Bronchus fibroblast of lung (primary cell): Measurements from ENCODE around the gene KLHL24. TPM values are rescaled to one million over a fixed set of nuclear protein-coding genes. Genes with fewer than 3 reads are reported as not detected.

ENCODE experiments used
- total RNA-seq: library from RNA; depleted of rRNA; stranded (reverse); fragments of >200 nt; gene quantifications from 2 replicates; pipeline ENCODE4 v1.2.3, GENCODE V29; 2015

Gene KLHL24
- total RNA-seq = 16.1 and 20.1 TPM in 2 replicates

GRCh38 chr3:183635431-183636220 is at the start of gene KLHL24:
TSS of gene KLHL24 (plus strand) at chr3:183635623. CDS start at chr3:183650357, 14,734 bp downstream.

GRCh38 chr3:183697610-183698317 is 62.3 kb downstream of the KLHL24 start, which contains the start of gene YEATS2:
TSS of gene YEATS2 (plus strand) at chr3:183697797. CDS start at chr3:183715163, 17,366 bp downstream.

Other genes starting within 250 kb of the KLHL24 start
- gene MCF2L2, start 207.0 kb upstream of the KLHL24 start, total RNA-seq = 0.74 and 3.2 TPM in 2 replicates
- gene KLHL6, start 79.9 kb upstream of the KLHL24 start, total RNA-seq = not detected in 2 replicates
- gene YEATS2, start 62.2 kb downstream of the KLHL24 start, total RNA-seq = 22.5 and 24.5 TPM in 2 replicates
- 3.2 and 3.6 TPM in 2 replicates for gene MAP6D1, start 190.0 kb downstream of the KLHL24 start, total RNA-seq
- 33.6 and 34.8 TPM in 2 replicates for gene PARL, start 249.3 kb downstream of the KLHL24 start, total RNA-seq